H9 (cell line): ENCODE measurements around the gene SGF29. TPM values are rescaled to one million over a fixed set of nuclear protein-coding genes. Genes with fewer than 3 reads are reported as not detected.

ENCODE experiments used
- DNase-seq: peaks from one replicate; pipeline ENCODE4 v3.0.0-alpha.2; 2017
- H2AFZ ChIP-seq: one replicate; pipeline ENCODE4 v1.6.1; 2013; ENCODE audit warnings: mild to moderate bottlenecking, low read length, control low read depth, moderate library complexity
- H2AK5ac ChIP-seq: 2 replicates; pipeline ENCODE4 v1.6.1; 2013; ENCODE audit warnings: low read length, control low read depth, mixed read lengths; ENCODE audit not compliant: insufficient read length
- H2BK120ac ChIP-seq: one replicate; pipeline ENCODE4 v1.6.1; 2013; ENCODE audit warnings: low read depth, mild to moderate bottlenecking, low read length, control low read depth, inconsistent platforms; ENCODE audit not compliant: poor library complexity, severe bottlenecking
- H2BK12ac ChIP-seq: 2 replicates; pipeline ENCODE4 v1.6.1; 2013; ENCODE audit warnings: low read length, control low read depth, mixed read lengths, low read depth; ENCODE audit not compliant: insufficient read length
- H2BK15ac ChIP-seq: 2 replicates; pipeline ENCODE4 v1.6.1; 2013; ENCODE audit warnings: low read depth, low read length, control low read depth
- H2BK20ac ChIP-seq: one replicate; pipeline ENCODE4 v1.6.1; 2013; ENCODE audit warnings: low read depth, mild to moderate bottlenecking, low read length, control low read depth, inconsistent platforms; ENCODE audit not compliant: poor library complexity, severe bottlenecking
- H2BK5ac ChIP-seq: 2 replicates; pipeline ENCODE4 v1.6.1; 2013; ENCODE audit warnings: low read length, control low read depth, mixed read lengths; ENCODE audit not compliant: insufficient read length
- H3K14ac ChIP-seq: 2 replicates; pipeline ENCODE4 v1.6.1; 2013; ENCODE audit warnings: low read length, control low read depth; ENCODE audit not compliant: insufficient read depth
- H3K18ac ChIP-seq: 2 replicates; pipeline ENCODE4 v1.6.1; 2013; ENCODE audit warnings: low read depth, mild to moderate bottlenecking, mixed read lengths, low read length, control low read depth; ENCODE audit not compliant: insufficient read length
- H3K23ac ChIP-seq: 2 replicates; pipeline ENCODE4 v1.6.1; 2013; ENCODE audit warnings: low read length, control low read depth, mixed read lengths, low read depth; ENCODE audit not compliant: insufficient read length
- H3K23me2 ChIP-seq: 2 replicates; pipeline ENCODE4 v1.6.1; 2013; ENCODE audit warnings: low read depth, mild to moderate bottlenecking, mixed read lengths, low read length, control low read depth; ENCODE audit not compliant: insufficient read length, poor library complexity, severe bottlenecking
- H3K27ac ChIP-seq: 2 replicates; pipeline ENCODE4 v1.5.1; 2013; ENCODE audit warnings: low read length, control low read depth, mixed read lengths, low read depth; ENCODE audit not compliant: insufficient read length
- H3K27me3 ChIP-seq: 2 replicates; pipeline ENCODE4 v1.6.1; 2013; ENCODE audit warnings: low read length, control low read depth, inconsistent platforms; ENCODE audit not compliant: insufficient read depth
- H3K4ac ChIP-seq: 2 replicates; pipeline ENCODE4 v1.6.1; 2013; ENCODE audit warnings: low read depth, mild to moderate bottlenecking, control low read depth, inconsistent platforms, low read length, moderate library complexity
- H3K4me1 ChIP-seq: 2 replicates; pipeline ENCODE4 v1.6.1; 2013; ENCODE audit warnings: low read length, control low read depth, inconsistent platforms; ENCODE audit not compliant: insufficient read depth
- H3K4me2 ChIP-seq: 2 replicates; pipeline ENCODE4 v1.6.1; 2013; ENCODE audit warnings: low read length, control low read depth, mixed read lengths; ENCODE audit not compliant: insufficient read length, insufficient read depth
- H3K56ac ChIP-seq: 2 replicates; pipeline ENCODE4 v1.6.1; 2013; ENCODE audit warnings: low read depth, mild to moderate bottlenecking, mixed read lengths, low read length, control low read depth; ENCODE audit not compliant: insufficient read length
- H3K79me1 ChIP-seq: 2 replicates; pipeline ENCODE4 v1.6.1; 2013; ENCODE audit warnings: low read depth, mild to moderate bottlenecking, moderate library complexity, low read length, control low read depth, inconsistent platforms; ENCODE audit not compliant: insufficient read depth, poor library complexity, severe bottlenecking
- H3K79me2 ChIP-seq: 2 replicates; pipeline ENCODE4 v1.6.1; 2013; ENCODE audit warnings: low read length, control low read depth, inconsistent platforms; ENCODE audit not compliant: insufficient read depth
- H3K9ac ChIP-seq: 2 replicates; pipeline ENCODE4 v1.6.1; 2013; ENCODE audit warnings: low read length, control low read depth, mixed read lengths; ENCODE audit not compliant: insufficient read length; ENCODE audit errors: extremely low read depth
- H3K9me3 ChIP-seq: one replicate; pipeline ENCODE4 v1.6.1; 2013; ENCODE audit warnings: low read depth, low read length, inconsistent platforms; ENCODE audit not compliant: control insufficient read depth
- H3T11ph ChIP-seq: one replicate; pipeline ENCODE4 v1.6.1; 2013; ENCODE audit warnings: mild to moderate bottlenecking, low read length, control low read depth, inconsistent platforms
- H4K20me1 ChIP-seq: one replicate; pipeline ENCODE4 v1.6.1; 2013; ENCODE audit not compliant: control insufficient read depth, insufficient read length, insufficient read depth
- H4K5ac ChIP-seq: 2 replicates; pipeline ENCODE4 v1.6.1; 2013; ENCODE audit warnings: low read depth, mild to moderate bottlenecking, mixed read lengths, low read length, control low read depth; ENCODE audit not compliant: insufficient read length
- H4K8ac ChIP-seq: replicated peaks from 2 replicates; pipeline ENCODE4 v1.6.1; 2013; ENCODE audit warnings: low read length, control low read depth, mixed read lengths, low read depth; ENCODE audit not compliant: insufficient read length
- H4K91ac ChIP-seq: 2 replicates; pipeline ENCODE4 v1.6.1; 2013; ENCODE audit warnings: low read depth, mild to moderate bottlenecking, moderate library complexity, mixed read lengths, low read length, control low read depth; ENCODE audit not compliant: insufficient read length
- H3K27ac Mint-ChIP-seq, 3 experiments: 2 replicates in 2 of 3; 3 replicates in 1 of 3; pipeline ENCODE4 v1.8.0; 2020 to 2021; ENCODE audit warnings: mixed read lengths in 3 of 3, mild to moderate bottlenecking in 1 of 3, moderate library complexity in 1 of 3
- H3K27me3 Mint-ChIP-seq: 2 replicates; pipeline ENCODE4 v1.8.0; 2021; ENCODE audit warnings: low read depth, mild to moderate bottlenecking, moderate library complexity, mixed read lengths
- H3K36me3 Mint-ChIP-seq, 3 experiments: 2 replicates in 2 of 3; 3 replicates in 1 of 3; pipeline ENCODE4 v1.8.0; 2020 to 2021; ENCODE audit warnings: low read depth in 3 of 3, mixed read lengths in 3 of 3; ENCODE audit not compliant: insufficient read depth in 1 of 3
- H3K4me1 Mint-ChIP-seq, 2 experiments: 2 replicates each; pipeline ENCODE4 v1.8.0; 2020; ENCODE audit warnings: mixed read lengths in 2 of 2
- H3K4me3 Mint-ChIP-seq, 2 experiments: 2 replicates in 1 of 2; 3 replicates in 1 of 2; pipeline ENCODE4 v1.8.0; 2020 to 2021; ENCODE audit warnings: mild to moderate bottlenecking in 2 of 2, mixed read lengths in 2 of 2, moderate library complexity in 1 of 2
- H3K9me3 Mint-ChIP-seq, 2 experiments: 2 replicates in 1 of 2; 3 replicates in 1 of 2; pipeline ENCODE4 v1.8.0; 2020; ENCODE audit warnings: mild to moderate bottlenecking in 2 of 2, mixed read lengths in 2 of 2, moderate library complexity in 1 of 2
- CTCF ChIP-seq: fragments of 200-600 bp; sonication (generic); conservative IDR thresholded peaks from 3 replicates; pipeline ENCODE4 v1.8.0; 2021; ENCODE audit warnings: antibody characterized with exemption, mild to moderate bottlenecking
- WGBS: extraction: QIAGEN DNeasy Blood & Tissue Kit; methylation state at CpG from one replicate; pipeline ENCODE4 v1.1.7; 2013; ENCODE audit warnings: missing lambda C conversion rate, low lambda C conversion rate, mixed read lengths; ENCODE audit not compliant: insufficient read length; ENCODE audit errors: extremely low coverage; 5-methylcytosine and 5-hydroxymethylcytosine counted together
- total RNA-seq: library from RNA; stranded (reverse); gene quantifications from 2 replicates; pipeline ENCODE4 v1.2.1, GENCODE V29; 2021

SGF29 gene
- total RNA-seq, 1 experiment from 2014 or later, result 24.8 TPM

- Histone ChIP-seq H3K27ac (no peak overlapping the region), H3K79me2 (no peaks in the 10 kb centered on the region), H2AK5ac (no peak overlapping the region), H3K9me3 (no peaks in the 10 kb centered on the region), H3K27me3 (no peaks in the 10 kb centered on the region), H3T11ph (no peak overlapping the region), H3K23ac (no peak overlapping the region), H3K79me1 (no peaks in the 10 kb centered on the region), H2BK15ac (no peak overlapping the region), H3K4ac (no peak overlapping the region), H2AFZ (no peak overlapping the region), H2BK5ac (no peak overlapping the region), H4K91ac (no peak overlapping the region), H3K4me1 (no peaks in the 10 kb centered on the region), H4K5ac (no peak overlapping the region), H3K23me2 (no peaks in the 10 kb centered on the region), H4K20me1 (no peaks in the 10 kb centered on the region), H2BK20ac (no peak overlapping the region), H3K9ac (no peak overlapping the region), H2BK12ac (no peak overlapping the region), H3K18ac (no peak overlapping the region), H4K8ac (no peak overlapping the region), H3K4me2 (no peak overlapping the region), H3K56ac (no peak overlapping the region), H3K14ac (no peak overlapping the region), H2BK120ac (no peak overlapping the region)
- DNase-seq, result no peak
- no CpG with 5 or more reads among the region's 11 CpGs for WGBS
- Mint-ChIP-seq H3K36me3 (no peaks in the 10 kb centered on the region), H3K4me1 (no peaks in the 10 kb centered on the region), H3K9me3 (peaks cover 0 to 13% of the 10 kb centered on the region in 2 experiments; a peak in 3 of 5 replicates), H3K27ac (no peak overlapping the region), H3K27me3 (peaks cover 4% of the 10 kb centered on the region), H3K4me3 (no peak overlapping the region)
- TF ChIP-seq CTCF, result no peak
Observed at GRCh38 chr16:28522792-28523191, 30.9 kb upstream of the SGF29 start.
